ENCODE data around the gene UACA.
"Not testable (repeated sequence)": the region's sequence is repeated elsewhere in the genome, so short reads cannot be mapped to it uniquely, and the experiment has no call there.

UACA gene

GRCh38 chr15:70707686-70708300 lies 55.6 kb downstream of the UACA start:
- no peak for DNase-seq

DNA sequence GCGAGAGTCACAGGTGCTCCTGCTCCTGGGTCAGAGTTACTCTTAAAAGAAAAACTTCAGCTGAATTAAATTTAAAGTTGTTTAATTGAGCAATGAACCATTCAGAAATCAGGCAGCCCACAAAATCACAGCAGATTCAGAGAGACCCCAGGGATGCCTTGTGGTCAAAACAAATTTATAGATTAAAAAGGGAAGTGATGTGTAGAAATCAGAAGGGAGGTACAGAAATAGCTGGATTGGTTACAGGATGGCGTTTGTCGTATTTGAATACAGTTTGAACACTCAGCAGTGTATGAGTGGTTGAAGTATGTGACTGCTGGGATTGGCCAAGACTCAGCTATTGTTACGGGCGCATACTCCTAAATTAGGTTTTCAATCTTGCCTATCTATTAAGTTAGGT lies 58.6 kb downstream of the UACA start:
- no peak for DNase-seq

GRCh38 chr15:70704166-70704565 lies 59.2 kb downstream of the UACA start:
- DNase-seq = no peak

GRCh38 chr15:70703096-70703878 lies 60.1 kb downstream of the UACA start:
- no peak for DNase-seq

DNA sequence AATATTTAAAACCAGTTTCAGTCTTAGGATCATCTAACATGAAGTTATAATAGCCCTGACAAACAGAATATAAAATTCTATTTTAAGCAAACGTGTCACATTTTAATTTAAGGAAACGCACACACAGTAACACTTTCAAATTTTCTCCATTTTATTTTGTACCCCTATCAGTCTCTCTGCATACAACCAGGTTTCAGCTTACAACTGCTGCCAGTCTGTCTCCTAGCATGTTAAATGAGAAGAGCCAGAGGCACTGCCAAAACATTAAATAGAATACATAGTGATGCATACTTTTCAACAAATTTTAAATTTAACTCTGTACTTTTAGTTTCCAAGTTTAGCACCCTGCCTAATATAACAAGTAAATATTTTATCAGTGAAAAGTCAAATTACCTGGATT lies 60.8 kb downstream of the UACA start:
- no peak for DNase-seq

DNA sequence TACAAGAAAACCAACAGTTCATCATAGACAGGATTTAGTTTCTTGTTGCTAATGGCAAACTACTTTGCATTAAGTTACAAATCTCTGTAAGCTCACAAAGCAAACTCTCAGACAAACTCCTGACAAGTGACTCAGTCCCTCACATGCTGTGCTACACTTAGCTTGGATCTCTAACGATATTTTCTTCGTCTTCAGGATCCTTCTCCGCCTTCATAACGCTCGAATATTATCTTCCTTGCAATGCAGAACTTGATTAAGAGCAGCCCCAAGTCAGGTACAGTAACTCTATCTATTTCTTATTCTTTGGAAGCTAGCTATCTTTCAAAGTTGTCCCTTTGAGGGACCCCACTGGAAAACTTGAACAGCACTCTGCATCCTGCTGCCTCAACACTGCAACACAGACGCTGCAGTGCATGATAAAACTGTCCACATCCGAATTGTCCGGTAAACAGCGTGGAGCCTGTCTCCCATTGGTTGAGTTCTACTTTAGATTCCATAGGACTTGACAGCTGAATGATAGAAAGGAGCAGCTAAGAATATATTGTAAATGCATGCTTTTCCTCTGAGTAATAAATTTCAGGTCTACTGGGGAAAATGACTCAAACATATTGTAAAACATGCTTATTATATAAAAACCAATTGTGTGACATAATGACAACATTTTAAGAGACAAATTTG lies 61.3 kb downstream of the UACA start:
- no peak for DNase-seq

DNA sequence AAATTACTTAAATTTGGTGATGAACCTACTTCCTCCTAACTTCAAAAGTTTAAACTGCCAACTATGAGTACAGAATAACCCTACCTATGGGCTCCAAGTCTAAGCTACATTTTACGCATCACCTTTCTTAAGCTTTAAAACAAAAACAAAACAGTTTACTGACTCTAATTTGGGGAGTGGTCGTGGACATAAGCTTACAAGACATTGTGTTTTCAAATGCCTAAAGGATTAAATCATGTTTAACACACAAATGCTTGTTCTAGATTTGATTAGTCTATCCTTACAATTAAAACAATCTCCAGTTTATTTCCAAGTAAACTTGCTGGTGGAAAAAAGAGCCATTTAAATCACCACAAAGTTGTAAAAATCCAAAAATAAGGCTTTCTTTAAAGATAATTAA lies 62.2 kb downstream of the UACA start:
- no peak for DNase-seq

- no peak for DNase-seq
Measured at GRCh38 chr15:70699890-70700289, 63.5 kb downstream of the UACA start.

DNA sequence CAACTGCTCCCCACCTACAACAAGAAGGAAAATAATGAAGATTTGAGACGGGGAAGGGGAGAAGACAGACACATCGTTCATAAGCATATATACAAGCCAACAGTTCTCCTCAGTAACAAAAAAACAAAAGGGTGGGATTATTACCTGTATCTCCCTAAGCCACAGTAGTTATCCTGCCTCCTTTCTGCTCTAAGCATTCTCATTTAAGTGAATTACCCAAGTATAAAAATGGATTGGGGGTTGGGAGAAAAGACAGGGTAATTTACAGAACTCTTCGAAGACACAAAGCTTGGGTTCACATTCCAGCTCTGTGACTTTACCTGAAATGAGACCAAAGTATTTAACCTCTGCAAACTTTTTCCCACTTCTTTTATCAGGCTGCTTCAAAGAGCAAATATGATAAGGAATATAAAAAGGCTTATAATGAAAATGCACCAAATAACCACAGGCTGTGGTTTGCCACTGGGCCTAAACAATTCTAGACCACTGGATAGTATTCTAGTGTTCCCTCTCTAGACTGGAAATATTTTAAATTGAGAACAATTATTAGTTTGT lies 64.4 kb downstream of the UACA start:
- no peak for DNase-seq

DNA sequence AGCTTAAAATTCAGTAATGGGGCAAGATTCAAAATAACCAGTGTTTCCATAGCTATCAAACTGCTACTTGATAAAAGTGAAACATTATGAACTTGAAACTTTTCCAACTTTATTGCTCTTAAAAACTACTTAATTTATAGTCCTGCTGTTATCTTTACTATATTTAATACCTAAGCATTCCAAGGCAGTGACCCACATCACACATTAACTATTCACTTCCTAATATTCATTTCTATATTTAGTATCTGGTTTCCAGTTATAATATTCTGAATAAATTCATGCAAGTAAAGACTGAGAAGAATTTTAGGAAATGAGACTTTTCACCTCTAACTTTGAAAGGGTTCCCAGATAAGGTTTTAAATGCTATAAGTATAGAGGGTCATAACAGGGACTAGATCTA lies 64.9 kb downstream of the UACA start:
- no peak for DNase-seq

- no peak for DNase-seq
Measured at GRCh38 chr15:70690491-70691276, 72.7 kb downstream of the UACA start.

GRCh38 chr15:70690021-70690420 lies 73.3 kb downstream of the UACA start:
- DNase-seq = no peak

- DNase-seq = no peak
Measured at GRCh38 chr15:70687482-70687881, 75.9 kb downstream of the UACA start.

DNA sequence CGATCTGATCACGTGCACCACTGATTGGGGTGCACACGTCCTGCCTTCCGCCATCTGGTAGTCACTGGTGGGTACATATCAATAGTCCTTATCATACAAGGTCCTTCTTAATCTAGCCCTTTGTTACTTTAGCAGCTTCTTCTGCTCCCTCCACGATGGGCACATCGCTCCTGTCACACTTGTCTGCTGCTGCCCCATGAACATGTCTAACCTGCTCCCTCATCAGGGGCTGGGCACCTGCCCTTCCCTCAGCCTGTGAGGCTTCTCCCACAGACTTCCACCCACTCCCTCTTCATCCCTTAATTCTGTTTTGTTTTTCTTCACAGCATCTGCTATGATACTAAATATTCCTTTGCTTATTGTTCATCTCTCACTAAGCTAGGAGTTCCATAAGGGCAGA lies 82.5 kb downstream of the UACA start:
- no peak for DNase-seq

- DNase-seq = no peak
Measured at GRCh38 chr15:70679919-70680231, 83.5 kb downstream of the UACA start.

GRCh38 chr15:70672081-70672480 lies 91.3 kb downstream of the UACA start:
- DNase-seq = no peak

DNA sequence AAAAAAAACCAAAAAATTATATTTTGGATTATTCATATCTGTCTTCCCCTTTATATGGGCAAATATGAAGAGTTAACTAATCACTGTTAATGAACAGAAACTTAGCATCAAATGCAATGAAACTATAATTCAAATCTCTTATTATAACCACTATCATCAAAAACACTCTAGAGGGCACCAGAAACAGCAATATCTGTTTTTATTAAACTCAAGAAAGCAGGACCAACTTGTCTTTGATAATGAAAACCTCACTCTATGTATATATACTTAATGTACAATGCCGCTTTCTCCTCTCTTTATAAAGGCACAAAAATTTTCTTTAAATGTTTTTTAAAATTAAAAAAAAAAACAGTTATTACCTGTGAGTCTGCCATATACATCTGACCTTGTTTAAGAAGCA lies 92.7 kb downstream of the UACA start:
- no peak for DNase-seq

DNA sequence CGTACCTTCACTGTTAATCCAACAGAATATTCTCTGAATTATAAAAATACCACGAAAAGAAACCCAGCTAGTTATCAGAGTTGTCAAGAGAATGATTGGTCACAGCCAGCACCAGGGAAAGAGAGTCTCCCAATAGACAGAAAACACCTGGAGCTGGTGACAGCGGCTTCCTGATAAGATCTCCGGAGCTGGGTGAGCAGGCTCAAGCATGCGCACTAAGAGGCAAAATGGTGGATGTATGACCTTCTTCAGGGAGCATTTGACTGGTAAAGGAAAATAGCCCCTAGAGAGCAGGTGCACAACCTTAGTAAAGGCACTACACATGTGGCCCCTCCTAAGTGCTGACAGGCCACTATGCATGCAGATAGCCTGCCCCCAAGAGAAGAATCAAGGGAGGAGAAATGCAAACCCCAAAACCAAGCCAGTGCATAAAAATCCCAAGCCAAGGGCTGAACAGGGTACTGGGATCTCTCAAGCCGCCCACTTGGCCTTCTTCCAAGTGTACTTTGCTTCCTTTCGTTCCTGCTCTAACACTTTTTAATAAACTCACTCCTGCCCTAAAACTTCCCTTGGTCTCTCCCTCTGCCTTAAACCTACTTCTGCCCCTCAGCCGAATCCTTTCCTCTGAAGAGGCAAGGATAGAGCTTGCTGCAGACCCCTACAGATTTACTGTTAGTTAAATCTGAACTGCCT lies 93.2 kb downstream of the UACA start:
- no peak for DNase-seq

DNA sequence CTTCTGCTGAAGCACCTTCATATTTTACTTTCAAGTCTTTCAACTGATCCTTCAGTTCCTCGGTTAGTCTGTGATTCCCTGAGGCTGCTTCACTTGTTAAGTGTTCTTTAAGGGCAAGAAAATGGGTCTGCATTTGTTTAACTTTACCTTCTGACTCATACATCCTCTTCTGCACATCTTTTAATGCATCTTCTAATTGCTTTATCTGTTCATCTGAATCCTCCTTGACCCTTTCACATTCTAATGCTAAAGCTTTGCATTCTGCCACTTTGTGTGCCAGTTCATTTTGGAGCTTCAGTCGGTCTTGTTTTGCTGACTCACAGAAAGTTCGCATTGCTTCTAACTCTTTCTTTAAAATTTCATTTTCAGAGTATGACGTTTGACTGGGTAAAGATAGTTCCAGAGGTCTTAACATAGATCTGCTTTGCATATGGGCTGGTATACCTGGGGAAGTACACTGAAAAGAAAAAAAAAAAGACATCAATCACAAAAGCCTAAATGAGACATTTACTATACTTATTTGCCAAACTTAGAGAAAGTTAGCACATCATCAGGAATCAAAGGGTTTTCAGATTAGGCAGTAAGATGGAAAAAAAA lies 94.3 kb downstream of the UACA start:
- DNase-seq = no peak

- no peak for DNase-seq
Measured at GRCh38 chr15:70665599-70665998, 97.8 kb downstream of the UACA start.

DNA sequence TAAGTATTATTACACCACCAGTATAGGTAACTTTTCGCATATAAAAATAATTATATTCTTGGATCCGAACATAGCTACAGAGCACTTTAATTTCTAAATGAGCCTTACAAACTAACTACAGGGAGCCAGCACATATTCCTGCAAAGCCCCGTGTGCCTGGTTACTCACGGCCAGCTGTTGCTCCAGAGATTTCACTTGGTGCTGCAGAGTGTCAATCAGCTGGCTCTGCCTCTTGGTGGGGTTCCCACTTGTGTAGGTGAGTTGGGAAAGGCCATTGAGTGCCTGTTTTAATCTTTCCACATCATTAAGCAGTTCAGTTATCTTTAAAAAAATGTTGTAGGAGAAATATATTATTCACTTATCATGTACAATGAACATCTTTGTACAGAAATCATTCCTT lies 98.9 kb downstream of the UACA start:
- DNase-seq = no peak

DNA sequence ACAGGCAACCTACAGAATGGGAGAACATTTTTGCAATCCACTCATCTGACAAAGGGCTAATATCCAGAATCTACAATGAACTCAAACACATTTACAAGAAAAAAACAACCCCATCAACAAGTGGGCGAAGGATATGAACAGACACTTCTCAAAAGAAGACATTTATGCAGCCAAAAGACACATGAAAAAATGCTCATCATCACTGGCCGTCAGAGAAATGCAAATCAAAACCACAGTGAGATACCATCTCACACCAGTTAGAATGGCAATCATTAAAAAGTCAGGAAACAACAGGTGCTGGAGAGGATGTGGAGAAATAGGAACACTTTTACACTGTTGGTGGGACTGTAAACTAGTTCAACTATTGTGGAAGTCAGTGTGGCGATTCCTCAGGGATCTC lies 100.3 kb downstream of the UACA start:
- not testable (repeated sequence) for DNase-seq

Measured in stimulated activated CD4-positive, alpha-beta T cell treated with anti-CD3 and anti-CD28 coated beads, Interleukin-4, amount 100 ng/mL, for 24 hours (primary cell).